GM12891 (cell line): Measurements from ENCODE around the gene ASCL4.
"Not testable (repeated sequence)": the region's sequence is repeated elsewhere in the genome, so short reads cannot be mapped to it uniquely, and the experiment has no call there.

Experiments
- PAX5 ChIP-seq: IDR thresholded peaks from 2 replicates; pipeline ENCODE4 v1.6.1; 2011; ENCODE audit warnings: low read length, moderate library complexity, mild to moderate bottlenecking; ENCODE audit not compliant: insufficient read depth, severe bottlenecking
- POLR2A ChIP-seq: IDR thresholded peaks from 2 replicates; pipeline ENCODE4 v1.6.1; 2011; ENCODE audit warnings: low read depth, low read length, control low read depth
- POLR2AphosphoS5 ChIP-seq: IDR thresholded peaks from 2 replicates; pipeline ENCODE4 v1.6.1; 2011; ENCODE audit warnings: low read depth, low read length, control low read depth
- POU2F2 ChIP-seq: IDR thresholded peaks from 2 replicates; pipeline ENCODE4 v1.6.1; 2011; ENCODE audit warnings: low read depth, mild to moderate bottlenecking, control low read depth, low read length, moderate library complexity
- SPI1 ChIP-seq: IDR thresholded peaks from 2 replicates; pipeline ENCODE4 v1.6.1; 2011; ENCODE audit warnings: low read depth, low read length, control low read depth
- TAF1 ChIP-seq: IDR thresholded peaks from 2 replicates; pipeline ENCODE4 v1.6.1; 2011; ENCODE audit warnings: low read depth, low read length, control low read depth

DNA sequence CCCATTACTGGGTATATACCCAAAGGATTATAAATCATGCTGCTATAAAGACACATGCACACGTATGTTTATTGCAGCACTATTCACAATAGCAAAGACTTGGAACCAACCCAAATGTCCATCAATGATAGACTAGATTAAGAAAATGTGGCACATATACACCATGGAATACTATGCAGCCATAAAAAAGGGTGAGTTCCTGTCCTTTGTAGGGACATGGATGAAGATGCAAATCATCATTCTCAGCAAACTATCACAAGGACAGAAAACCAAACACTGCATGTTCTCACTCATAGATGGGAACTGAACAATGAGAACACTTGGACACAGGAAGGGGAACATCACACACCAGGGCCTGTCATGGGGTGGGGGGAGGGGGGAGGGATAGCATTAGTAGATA is 46.8 kb upstream of the ASCL4 start:
- TF ChIP-seq POLR2AphosphoS5, POLR2A, SPI1, PAX5, TAF1, POU2F2: not testable (repeated sequence)
